ENCODE data around the gene CRTC2. TPM values are rescaled to one million over a fixed set of nuclear protein-coding genes. Genes with fewer than 3 reads are reported as not detected.
"Not testable (repeated sequence)": the region's sequence is repeated elsewhere in the genome, so short reads cannot be mapped to it uniquely, and the experiment has no call there.

The CRTC2 gene, protein sequence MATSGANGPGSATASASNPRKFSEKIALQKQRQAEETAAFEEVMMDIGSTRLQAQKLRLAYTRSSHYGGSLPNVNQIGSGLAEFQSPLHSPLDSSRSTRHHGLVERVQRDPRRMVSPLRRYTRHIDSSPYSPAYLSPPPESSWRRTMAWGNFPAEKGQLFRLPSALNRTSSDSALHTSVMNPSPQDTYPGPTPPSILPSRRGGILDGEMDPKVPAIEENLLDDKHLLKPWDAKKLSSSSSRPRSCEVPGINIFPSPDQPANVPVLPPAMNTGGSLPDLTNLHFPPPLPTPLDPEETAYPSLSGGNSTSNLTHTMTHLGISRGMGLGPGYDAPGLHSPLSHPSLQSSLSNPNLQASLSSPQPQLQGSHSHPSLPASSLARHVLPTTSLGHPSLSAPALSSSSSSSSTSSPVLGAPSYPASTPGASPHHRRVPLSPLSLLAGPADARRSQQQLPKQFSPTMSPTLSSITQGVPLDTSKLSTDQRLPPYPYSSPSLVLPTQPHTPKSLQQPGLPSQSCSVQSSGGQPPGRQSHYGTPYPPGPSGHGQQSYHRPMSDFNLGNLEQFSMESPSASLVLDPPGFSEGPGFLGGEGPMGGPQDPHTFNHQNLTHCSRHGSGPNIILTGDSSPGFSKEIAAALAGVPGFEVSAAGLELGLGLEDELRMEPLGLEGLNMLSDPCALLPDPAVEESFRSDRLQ
- total RNA-seq = 10 to 100 TPM; 31.2 to 49.7 TPM
- polyA plus RNA-seq = 10 to 100 TPM; 14.4 to 71.0 TPM
- long read RNA-seq, donor 1, partial matches to known transcripts = 17 of 18 reads
- long read RNA-seq, donor 1, other reads (novel, unspliced or antisense) = 1 of 18 reads
- long read RNA-seq, donor 2, partial matches to known transcripts = 8 of 17 reads
- long read RNA-seq, donor 2, other reads (novel, unspliced or antisense) = 7 of 17 reads

DNA sequence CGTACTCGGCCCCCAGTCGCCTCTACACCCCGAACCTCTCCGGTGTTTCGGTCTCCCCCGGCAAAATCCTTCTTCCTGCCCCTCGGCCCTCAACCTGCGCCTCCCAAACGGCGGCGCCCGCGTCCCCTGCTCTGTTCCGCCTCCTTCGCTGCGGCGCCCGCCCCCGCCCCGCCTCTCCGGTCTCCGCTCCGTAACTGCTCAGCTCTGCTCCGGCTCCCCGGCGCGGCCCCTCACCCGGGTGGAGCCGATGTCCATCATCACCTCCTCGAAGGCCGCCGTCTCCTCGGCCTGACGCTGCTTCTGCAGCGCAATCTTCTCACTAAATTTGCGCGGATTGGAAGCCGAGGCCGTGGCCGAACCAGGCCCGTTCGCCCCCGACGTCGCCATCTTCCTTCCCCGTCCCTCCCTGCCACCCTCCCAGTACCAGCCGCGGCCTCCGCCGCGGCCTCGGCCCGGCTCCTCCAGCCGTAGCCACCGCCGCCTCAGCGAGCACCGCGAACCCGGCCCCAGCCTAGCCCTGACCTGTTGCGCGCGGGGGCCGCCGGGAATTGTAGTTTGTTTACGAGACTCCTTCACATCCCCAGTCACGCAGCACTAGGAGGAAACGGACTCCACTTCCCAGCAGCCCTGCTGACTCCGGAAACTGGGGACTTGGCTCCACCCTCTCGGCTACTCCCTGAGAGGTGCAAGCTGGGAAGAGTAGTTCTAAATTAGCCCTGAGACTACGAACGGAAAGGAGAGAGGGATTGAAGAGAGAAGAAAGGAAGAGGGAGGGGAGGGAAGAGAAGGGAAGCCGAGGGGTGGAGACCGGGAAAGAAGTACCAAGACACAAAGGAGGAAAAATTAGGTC is at the start of gene CRTC2:
Gene CRTC2 (minus strand): TSS at position 502 of the 850 bp plus-strand sequence. CDS start 115 bp downstream, at position 387.
- WGBS, 2 donors = 0% methylated on average over 71 to 75 of the region's 75 CpGs
- intact Hi-C loops (cut with DNase I) = no loop called here
- peak within 1 kb of the TSS; percentile 68 to 89 for H3K4me3 ChIP-seq (ENCODE audit: low read length in 2 of 2)
- H3K4me1 ChIP-seq (ENCODE audit: control insufficient read depth in 1 of 2, insufficient read depth in 2 of 2, low read length in 2 of 2) = peaks cover 0 to 2% of the 10 kb centered on the region in 2 donors
- H3K36me3 ChIP-seq (ENCODE audit: control insufficient read depth in 1 of 2, insufficient read depth in 2 of 2, low read length in 1 of 2) = peaks cover 0 to 3% of the 10 kb centered on the region in 2 donors
- DNase-seq = peak; percentile 99 to 100
- peak; percentile 96 for ATAC-seq (ENCODE audit: low FRiP score)
- no peaks in the 10 kb centered on the region for H3K27me3 ChIP-seq (ENCODE audit: control insufficient read depth in 1 of 2, insufficient read depth in 2 of 2, low read length in 1 of 2)
- no peaks in the 10 kb centered on the region for H3K9me3 ChIP-seq (ENCODE audit: control insufficient read depth, low read length)
- H3K27ac ChIP-seq (ENCODE audit: low read depth in 1 of 2, low read length in 2 of 2) = peak within 1 kb of the TSS in 1 of 2 donors; percentile 55

DNA sequence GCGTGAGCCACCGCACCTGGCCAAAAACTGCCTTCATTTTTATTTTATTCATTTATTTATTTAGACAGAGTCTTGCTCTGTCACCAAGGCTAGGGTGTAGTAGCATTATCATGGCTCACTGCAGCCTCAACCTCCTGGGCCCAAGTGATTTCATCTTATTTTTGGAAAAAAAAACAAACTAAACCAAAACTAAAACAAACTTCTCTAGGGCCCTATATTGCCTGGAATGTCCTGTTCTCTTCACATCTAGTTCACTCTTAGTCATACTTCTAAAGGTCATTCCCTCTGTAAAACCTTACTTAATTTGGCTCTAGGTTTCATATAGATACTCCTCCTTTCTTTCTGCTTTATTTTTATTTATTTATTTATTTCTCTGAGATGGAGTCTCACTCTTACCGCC is 47.7 kb upstream of the CRTC2 start:
- Histone ChIP-seq H3K4me3 (ENCODE audit: low read length in 2 of 2) (no peak overlapping the region), H3K4me1 (ENCODE audit: control insufficient read depth in 1 of 2, insufficient read depth in 2 of 2, low read length in 2 of 2) (no peaks in the 10 kb centered on the region), H3K27ac (ENCODE audit: low read depth in 1 of 2, low read length in 2 of 2) (no peak overlapping the region), H3K27me3 (ENCODE audit: control insufficient read depth in 1 of 2, insufficient read depth in 2 of 2, low read length in 1 of 2) (no peaks in the 10 kb centered on the region), H3K36me3 (ENCODE audit: control insufficient read depth in 1 of 2, insufficient read depth in 2 of 2, low read length in 1 of 2) (no peaks in the 10 kb centered on the region), H3K9me3 (ENCODE audit: control insufficient read depth, low read length) (no peaks in the 10 kb centered on the region)
- DNase-seq (no peak), ATAC-seq (ENCODE audit: low FRiP score) (no peak)
- 82 to 86% methylated on average over 3 of the region's 3 CpGs for WGBS, 2 donors
- intact Hi-C loops (cut with DNase I) = loop anchor here (10.0 kb wide), 2 partner anchors 149 to 641 kb away; partner anchors contain the start of gene NUP210L (in 2 of the 2)

DNA sequence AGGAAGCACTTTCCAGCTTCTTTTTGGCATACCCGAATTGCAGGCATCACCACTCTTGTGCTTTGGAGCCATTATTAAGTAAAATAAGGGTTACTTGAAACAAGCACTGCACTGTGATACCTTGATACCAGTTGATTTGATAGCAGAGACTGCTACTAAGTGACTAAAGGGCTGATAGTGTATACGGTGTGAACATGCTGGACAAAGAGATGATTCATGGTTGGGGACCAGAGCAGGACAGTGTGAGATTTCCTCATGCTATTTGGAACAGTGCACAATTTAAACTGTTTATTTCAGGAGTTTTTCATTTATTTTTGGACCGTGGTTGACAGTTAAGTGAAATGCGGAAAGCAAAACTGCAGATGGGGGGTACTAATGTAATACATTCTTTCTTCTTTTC is 42.0 kb upstream of the CRTC2 start:
- WGBS, 2 donors = 66 to 74% methylated on average over 4 of the region's 4 CpGs

DNA sequence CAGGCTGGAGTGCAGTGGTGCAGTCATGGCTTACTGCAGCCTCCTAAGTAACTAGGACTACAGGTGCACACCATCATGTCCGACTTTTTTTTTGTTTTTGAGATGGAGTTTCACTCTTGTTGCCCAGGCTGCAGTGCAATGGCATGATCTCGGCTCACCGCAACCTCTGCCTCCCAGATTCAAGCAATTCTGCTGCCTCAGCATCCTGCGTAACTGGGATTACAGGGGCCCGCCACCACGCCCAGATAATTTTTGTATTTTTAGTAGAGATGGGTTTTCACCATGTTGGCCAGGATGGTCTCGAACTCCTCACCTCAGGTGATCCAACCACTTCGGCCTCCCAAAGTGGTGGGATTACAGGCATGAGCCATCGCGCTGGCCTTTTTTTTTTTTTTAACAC is 38.5 kb upstream of the CRTC2 start:
- H3K4me3 ChIP-seq (ENCODE audit: low read length in 2 of 2); DNase-seq; H3K27me3 ChIP-seq (ENCODE audit: control insufficient read depth in 1 of 2, insufficient read depth in 2 of 2, low read length in 1 of 2); H3K27ac ChIP-seq (ENCODE audit: low read depth in 1 of 2, low read length in 2 of 2); ATAC-seq (ENCODE audit: low FRiP score); intact Hi-C loops (cut with DNase I); H3K4me1 ChIP-seq (ENCODE audit: control insufficient read depth in 1 of 2, insufficient read depth in 2 of 2, low read length in 2 of 2); H3K36me3 ChIP-seq (ENCODE audit: control insufficient read depth in 1 of 2, insufficient read depth in 2 of 2, low read length in 1 of 2); H3K9me3 ChIP-seq (ENCODE audit: control insufficient read depth, low read length): not testable (repeated sequence)
- 95 to 96% methylated on average over 10 of the region's 10 CpGs for WGBS, 2 donors

More for the DNA sequence above, 42.0 kb upstream of the CRTC2 start:
- Histone ChIP-seq H3K4me1 (ENCODE audit: control insufficient read depth in 1 of 2, insufficient read depth in 2 of 2, low read length in 2 of 2) (no peaks in the 10 kb centered on the region), H3K4me3 (ENCODE audit: low read length in 2 of 2) (no peak overlapping the region), H3K27me3 (ENCODE audit: control insufficient read depth in 1 of 2, insufficient read depth in 2 of 2, low read length in 1 of 2) (no peaks in the 10 kb centered on the region), H3K36me3 (ENCODE audit: control insufficient read depth in 1 of 2, insufficient read depth in 2 of 2, low read length in 1 of 2) (peaks cover 0 to 2% of the 10 kb centered on the region in 2 donors), H3K27ac (ENCODE audit: low read depth in 1 of 2, low read length in 2 of 2) (no peak overlapping the region), H3K9me3 (ENCODE audit: control insufficient read depth, low read length) (no peaks in the 10 kb centered on the region)
- intact Hi-C loops (cut with DNase I) = loop anchor here (10.0 kb wide), 2 partner anchors 154 to 636 kb away; partner anchors contain the start of gene NUP210L (in 2 of the 2)
- DNase-seq (no peak), ATAC-seq (ENCODE audit: low FRiP score) (no peak)

DNA sequence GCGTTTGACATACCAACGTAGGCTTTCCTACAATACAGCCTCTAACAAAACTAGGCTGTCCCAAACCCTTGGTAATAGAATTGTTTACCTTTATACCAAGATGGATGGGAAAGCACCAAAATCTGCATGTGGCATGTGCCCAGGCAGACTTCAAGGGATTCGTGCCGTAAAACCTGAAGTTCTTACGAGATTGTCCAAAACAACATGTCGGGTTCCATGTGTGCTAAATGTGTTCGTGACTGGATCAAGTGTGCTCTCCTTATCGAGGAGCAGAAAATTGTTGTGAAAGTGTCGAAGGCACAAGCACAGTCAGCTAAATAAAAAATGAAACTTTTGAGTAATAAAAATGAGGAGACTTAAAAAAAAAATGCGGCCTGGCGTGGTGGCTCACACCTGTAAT is 37.2 kb upstream of the CRTC2 start:
- ATAC-seq (ENCODE audit: low FRiP score) (no peak), DNase-seq (no peak)
- Histone ChIP-seq H3K36me3 (ENCODE audit: control insufficient read depth in 1 of 2, insufficient read depth in 2 of 2, low read length in 1 of 2) (peaks cover 0 to 3% of the 10 kb centered on the region in 2 donors), H3K4me1 (ENCODE audit: control insufficient read depth in 1 of 2, insufficient read depth in 2 of 2, low read length in 2 of 2) (peaks cover 0 to 10% of the 10 kb centered on the region in 2 donors), H3K9me3 (ENCODE audit: control insufficient read depth, low read length) (no peaks in the 10 kb centered on the region), H3K4me3 (ENCODE audit: low read length in 2 of 2) (no peak overlapping the region), H3K27ac (ENCODE audit: low read depth in 1 of 2, low read length in 2 of 2) (no peak overlapping the region), H3K27me3 (ENCODE audit: control insufficient read depth in 1 of 2, insufficient read depth in 2 of 2, low read length in 1 of 2) (no peaks in the 10 kb centered on the region)
- intact Hi-C loops (cut with DNase I) = no loop called here
- 91 to 94% methylated on average over 11 of the region's 11 CpGs for WGBS, 2 donors

DNA sequence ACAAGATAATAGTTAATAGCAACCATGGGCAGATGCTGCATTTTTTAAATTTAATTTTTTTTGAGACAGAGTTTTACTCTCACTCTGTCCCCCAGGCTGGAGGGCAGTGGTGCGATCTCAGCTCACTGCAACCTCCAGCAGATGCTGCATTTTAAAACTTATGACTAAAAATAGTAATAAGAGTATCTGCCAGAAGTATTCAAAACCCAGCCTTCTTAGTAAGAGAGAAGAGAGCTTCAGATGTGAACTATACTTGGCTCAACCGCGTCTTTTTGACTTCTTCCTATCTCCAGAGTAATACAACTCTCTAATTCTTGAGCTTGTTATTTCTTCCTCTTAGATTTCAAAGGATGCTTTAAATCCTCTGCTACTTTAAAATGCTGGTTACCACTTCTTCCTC is 36.8 kb upstream of the CRTC2 start:
- Histone ChIP-seq H3K27ac (ENCODE audit: low read depth in 1 of 2, low read length in 2 of 2) (no peak overlapping the region), H3K27me3 (ENCODE audit: control insufficient read depth in 1 of 2, insufficient read depth in 2 of 2, low read length in 1 of 2) (no peaks in the 10 kb centered on the region), H3K36me3 (ENCODE audit: control insufficient read depth in 1 of 2, insufficient read depth in 2 of 2, low read length in 1 of 2) (peaks cover 0 to 3% of the 10 kb centered on the region in 2 donors), H3K4me1 (ENCODE audit: control insufficient read depth in 1 of 2, insufficient read depth in 2 of 2, low read length in 2 of 2) (peaks cover 0 to 10% of the 10 kb centered on the region in 2 donors), H3K4me3 (ENCODE audit: low read length in 2 of 2) (no peak overlapping the region), H3K9me3 (ENCODE audit: control insufficient read depth, low read length) (no peaks in the 10 kb centered on the region)
- 86 to 92% methylated on average over 3 of the region's 3 CpGs for WGBS, 2 donors
- ATAC-seq (ENCODE audit: low FRiP score) (no peak), DNase-seq (no peak)
- intact Hi-C loops (cut with DNase I) = no loop called here

DNA sequence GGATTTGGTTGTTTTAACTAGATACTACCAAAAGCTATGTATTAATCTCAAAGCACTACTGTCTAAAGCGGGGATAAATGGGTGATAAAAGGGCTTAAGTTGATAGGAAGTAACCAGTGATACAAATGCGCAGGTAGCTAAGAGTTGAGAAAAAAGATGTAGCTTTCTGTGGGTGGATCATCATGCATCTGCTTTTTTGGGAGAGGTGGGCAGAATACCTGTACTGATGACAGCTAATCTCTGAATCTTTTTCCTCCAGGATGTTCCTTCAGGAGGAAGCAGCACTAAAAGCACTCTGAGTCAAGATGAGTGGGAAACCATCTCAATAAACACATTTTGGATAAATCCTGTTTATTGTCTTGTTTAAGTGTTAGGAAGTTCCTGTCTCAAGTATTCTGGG is 33.4 kb upstream of the CRTC2 start:
- peaks cover 0 to 10% of the 10 kb centered on the region in 2 donors for H3K4me1 ChIP-seq (ENCODE audit: control insufficient read depth in 1 of 2, insufficient read depth in 2 of 2, low read length in 2 of 2)
- ATAC-seq (ENCODE audit: low FRiP score) (no peak), DNase-seq (no peak)
- H3K4me3 ChIP-seq (ENCODE audit: low read length in 2 of 2) = peak overlapping the region in 1 of 2 donors; percentile 98
- 94% methylated on average over 2 of the region's 2 CpGs for WGBS, 2 donors
- peaks cover 0 to 3% of the 10 kb centered on the region in 2 donors for H3K36me3 ChIP-seq (ENCODE audit: control insufficient read depth in 1 of 2, insufficient read depth in 2 of 2, low read length in 1 of 2)
- H3K9me3 ChIP-seq (ENCODE audit: control insufficient read depth, low read length) = no peaks in the 10 kb centered on the region
- H3K27me3 ChIP-seq (ENCODE audit: control insufficient read depth in 1 of 2, insufficient read depth in 2 of 2, low read length in 1 of 2) = no peaks in the 10 kb centered on the region
- H3K27ac ChIP-seq (ENCODE audit: low read depth in 1 of 2, low read length in 2 of 2) = no peak overlapping the region
- intact Hi-C loops (cut with DNase I) = loop anchor here in 1 of 2 donors (5.0 kb wide), 1 partner anchor 280 kb away; the partner anchor contains the start of gene HAX1

All from aorta (tissue), 5 donors.